WI38 (cell line): ENCODE measurements around the gene FUBP1.

ENCODE experiments used
- H3K4me3 ChIP-seq: 2 replicates; pipeline ENCODE4 v1.5.1; 2011; ENCODE audit warnings: low read depth, mild to moderate bottlenecking, control low read depth, low read length
- TF ChIP-seq, protein P1 (sequence below): IDR thresholded peaks from 2 replicates; pipeline ENCODE4 v1.5.1; 2012; ENCODE audit warnings: low read depth, mild to moderate bottlenecking, control low read depth, low read length

Gene FUBP1

DNA sequence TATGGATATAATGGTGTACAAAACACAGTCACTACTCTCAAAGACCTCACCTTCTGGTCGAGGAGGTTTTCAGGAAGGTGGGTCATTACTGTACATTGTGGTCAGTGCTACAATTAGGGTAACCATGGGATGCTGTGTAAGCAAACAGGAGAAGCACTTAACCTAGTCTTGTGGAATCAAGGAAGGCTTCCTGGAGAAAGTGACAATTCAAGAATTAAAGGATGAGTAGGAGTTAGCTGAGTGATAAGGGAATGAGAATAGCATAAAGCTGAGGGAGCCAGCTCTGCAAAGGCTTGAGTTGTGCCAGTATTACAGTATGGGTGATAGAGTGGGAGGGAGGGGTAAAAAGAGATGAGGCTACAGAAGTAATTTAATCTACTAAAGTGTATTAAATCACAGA, 73.3 kb downstream of the FUBP1 start:
- TF ChIP-seq, protein P1, sequence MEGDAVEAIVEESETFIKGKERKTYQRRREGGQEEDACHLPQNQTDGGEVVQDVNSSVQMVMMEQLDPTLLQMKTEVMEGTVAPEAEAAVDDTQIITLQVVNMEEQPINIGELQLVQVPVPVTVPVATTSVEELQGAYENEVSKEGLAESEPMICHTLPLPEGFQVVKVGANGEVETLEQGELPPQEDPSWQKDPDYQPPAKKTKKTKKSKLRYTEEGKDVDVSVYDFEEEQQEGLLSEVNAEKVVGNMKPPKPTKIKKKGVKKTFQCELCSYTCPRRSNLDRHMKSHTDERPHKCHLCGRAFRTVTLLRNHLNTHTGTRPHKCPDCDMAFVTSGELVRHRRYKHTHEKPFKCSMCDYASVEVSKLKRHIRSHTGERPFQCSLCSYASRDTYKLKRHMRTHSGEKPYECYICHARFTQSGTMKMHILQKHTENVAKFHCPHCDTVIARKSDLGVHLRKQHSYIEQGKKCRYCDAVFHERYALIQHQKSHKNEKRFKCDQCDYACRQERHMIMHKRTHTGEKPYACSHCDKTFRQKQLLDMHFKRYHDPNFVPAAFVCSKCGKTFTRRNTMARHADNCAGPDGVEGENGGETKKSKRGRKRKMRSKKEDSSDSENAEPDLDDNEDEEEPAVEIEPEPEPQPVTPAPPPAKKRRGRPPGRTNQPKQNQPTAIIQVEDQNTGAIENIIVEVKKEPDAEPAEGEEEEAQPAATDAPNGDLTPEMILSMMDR, result no peak

DNA sequence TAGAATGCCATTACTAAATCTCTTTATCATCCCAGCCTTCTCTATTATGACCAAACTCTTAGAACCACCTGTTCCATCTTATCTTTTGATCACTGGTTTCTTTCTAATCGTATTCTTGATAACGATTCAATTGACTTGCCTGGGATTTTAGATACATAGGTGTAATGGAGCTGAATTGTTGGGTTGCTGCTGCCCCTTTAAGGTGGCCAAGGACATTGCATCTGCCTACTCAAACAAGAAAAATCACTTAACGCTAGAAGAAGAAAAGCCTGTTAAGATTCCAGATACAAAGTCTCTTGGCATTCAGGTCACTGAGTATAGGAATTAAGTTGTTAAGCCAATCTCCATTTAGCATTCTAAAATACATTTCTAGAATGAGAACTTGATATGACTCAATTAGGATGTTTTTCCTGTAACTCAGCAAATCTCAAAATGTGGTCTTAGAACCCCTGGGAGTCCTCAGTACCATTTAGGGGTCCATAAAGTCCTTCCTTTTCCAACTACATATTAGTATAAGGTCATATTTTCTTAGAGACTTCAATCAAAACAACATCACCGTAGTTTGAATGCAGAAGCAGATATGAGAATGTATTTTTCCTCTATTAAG, 78.1 kb downstream of the FUBP1 start:
- TF ChIP-seq, protein P1, result peak; percentile 43; the same call in 1 of the 2 replicates

More for the DNA sequence above, 73.3 kb downstream of the FUBP1 start:
- no peak overlapping the region for H3K4me3 ChIP-seq

DNA sequence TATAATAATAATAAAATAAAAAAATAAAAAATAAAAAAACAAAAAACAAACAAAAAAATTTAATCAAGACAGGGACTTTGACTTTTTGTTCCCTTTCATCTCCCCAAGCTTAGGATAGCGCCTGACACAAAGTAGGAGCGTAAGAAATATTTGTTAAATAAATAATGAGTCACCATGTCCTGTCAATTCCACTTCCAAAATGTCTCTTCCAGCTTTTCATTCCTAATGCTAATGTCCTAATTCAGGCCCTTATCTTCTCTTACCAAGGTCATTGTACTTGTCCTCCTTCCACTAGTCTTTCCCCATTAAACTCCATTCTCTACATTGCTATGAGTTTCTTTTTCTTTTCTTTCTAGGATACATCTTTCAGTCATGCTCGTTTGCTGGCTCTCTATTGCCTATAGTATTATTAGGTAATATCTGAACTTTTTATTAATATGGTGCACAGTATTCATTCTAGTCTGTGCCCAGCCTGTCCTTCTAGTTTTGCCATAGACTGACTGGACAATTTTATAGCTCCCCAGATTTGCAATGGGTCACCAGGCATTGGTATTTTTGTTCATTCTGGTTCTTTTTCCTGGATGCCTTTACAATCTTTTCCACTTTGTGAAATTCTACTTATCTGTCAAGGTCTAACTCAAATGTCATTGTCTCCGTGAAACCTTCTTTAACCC, 79.1 kb downstream of the FUBP1 start:
- TF ChIP-seq, protein P1, result no peak
- H3K4me3 ChIP-seq, result no peak overlapping the region

More for the DNA sequence above, 78.1 kb downstream of the FUBP1 start:
- H3K4me3 ChIP-seq, result no peak overlapping the region
